ENCODE data around the gene GPC6.

GRCh38 chr13:93865235-93865634 lies 638.6 kb downstream of the GPC6 start:
- TF ChIP-seq, protein P1, sequence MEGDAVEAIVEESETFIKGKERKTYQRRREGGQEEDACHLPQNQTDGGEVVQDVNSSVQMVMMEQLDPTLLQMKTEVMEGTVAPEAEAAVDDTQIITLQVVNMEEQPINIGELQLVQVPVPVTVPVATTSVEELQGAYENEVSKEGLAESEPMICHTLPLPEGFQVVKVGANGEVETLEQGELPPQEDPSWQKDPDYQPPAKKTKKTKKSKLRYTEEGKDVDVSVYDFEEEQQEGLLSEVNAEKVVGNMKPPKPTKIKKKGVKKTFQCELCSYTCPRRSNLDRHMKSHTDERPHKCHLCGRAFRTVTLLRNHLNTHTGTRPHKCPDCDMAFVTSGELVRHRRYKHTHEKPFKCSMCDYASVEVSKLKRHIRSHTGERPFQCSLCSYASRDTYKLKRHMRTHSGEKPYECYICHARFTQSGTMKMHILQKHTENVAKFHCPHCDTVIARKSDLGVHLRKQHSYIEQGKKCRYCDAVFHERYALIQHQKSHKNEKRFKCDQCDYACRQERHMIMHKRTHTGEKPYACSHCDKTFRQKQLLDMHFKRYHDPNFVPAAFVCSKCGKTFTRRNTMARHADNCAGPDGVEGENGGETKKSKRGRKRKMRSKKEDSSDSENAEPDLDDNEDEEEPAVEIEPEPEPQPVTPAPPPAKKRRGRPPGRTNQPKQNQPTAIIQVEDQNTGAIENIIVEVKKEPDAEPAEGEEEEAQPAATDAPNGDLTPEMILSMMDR (conservative IDR thresholded peaks at IDR 0.05; ENCODE audit: low read length): no peak
- TF ChIP-seq EZH2phosphoT487 (IDR thresholded peaks at IDR 0.05; ENCODE audit: borderline replicate concordance, low read depth, low read length): no peak

Data from OCI-LY7 (cell line).